Stimulated activated CD8-positive, alpha-beta memory T cell treated with anti-CD3 and anti-CD28 coated beads, Interleukin-7, amount 100 ng/mL, for 1 hour (primary cell): Measurements from ENCODE around the gene TERC.

ENCODE experiments used
- DNase-seq, 2 donors: peaks; one replicate each; pipeline ENCODE4 v3.0.0-alpha.2; 2020; ENCODE audit warnings: low read depth in 2 of 2

Gene TERC

DNA sequence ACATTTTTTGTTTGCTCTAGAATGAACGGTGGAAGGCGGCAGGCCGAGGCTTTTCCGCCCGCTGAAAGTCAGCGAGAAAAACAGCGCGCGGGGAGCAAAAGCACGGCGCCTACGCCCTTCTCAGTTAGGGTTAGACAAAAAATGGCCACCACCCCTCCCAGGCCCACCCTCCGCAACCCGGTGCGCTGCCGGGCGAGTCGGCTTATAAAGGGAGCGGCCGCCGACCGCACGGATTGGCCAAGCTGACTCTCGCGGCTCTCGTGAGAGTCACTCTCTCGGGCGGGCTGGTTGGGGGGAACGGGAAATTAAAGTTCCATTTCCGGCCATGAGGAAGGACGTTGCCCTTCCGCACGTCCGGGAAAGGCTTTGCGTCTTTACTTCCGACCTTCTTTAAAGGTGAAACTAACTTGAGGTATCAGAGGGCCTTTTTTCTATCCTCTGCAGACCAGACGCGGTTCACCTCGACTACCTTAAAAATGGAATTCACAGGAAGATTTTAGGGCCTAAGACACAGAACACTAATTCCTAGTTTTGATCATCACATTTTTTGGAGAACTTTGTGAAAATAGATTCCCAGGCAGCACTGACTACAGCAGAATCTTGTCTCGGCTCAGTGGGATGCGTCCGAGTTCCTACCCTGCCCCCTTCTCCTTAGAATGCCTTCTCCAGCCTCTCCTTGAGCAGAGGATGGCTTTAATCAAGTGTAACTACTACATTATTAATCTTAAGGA lies at the start of gene TERC:
Gene TERC, minus strand, starts transcription at position 179 of the 731 bp plus-strand sequence.
- DNase-seq: peak; percentile 81 to 84

DNA sequence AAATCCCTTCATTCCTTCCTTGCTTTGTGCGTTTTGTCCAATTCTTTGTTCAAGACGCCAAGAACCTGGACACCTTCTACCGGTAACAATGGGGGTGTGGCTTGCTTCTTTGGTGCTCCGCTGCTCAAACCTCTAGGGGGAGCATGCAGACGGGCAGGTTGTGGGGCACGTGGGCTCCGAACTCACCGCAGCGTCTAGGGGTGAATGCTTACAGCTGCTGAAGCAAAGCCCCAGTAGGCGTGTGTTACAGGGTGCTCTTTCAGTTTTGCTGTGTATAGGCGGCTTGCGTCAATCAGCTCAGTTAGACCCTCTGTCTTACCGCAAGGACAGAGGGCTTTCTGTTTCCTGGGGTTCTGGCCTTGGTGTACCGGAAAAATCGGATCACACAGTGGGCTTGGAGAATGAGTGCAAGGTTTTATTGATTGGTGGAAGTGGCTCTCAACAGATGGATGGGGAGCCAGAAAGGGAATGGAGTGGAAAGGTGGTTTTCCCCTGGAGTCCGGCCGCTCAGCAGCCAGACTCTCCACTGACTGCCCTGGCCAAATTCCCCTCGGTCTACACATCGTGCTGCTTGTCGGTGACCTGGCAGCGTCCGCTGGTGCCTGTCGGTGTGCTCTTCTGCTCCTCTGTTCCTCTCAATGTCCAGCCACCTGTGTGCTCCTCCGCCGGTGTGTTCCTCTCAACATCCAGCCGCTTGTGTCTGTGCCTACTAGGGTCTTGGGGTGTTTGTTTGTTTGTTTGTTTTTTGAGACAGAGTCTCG lies 49.1 kb upstream of the TERC start:
- DNase-seq: peak; percentile 28 to 37

DNA sequence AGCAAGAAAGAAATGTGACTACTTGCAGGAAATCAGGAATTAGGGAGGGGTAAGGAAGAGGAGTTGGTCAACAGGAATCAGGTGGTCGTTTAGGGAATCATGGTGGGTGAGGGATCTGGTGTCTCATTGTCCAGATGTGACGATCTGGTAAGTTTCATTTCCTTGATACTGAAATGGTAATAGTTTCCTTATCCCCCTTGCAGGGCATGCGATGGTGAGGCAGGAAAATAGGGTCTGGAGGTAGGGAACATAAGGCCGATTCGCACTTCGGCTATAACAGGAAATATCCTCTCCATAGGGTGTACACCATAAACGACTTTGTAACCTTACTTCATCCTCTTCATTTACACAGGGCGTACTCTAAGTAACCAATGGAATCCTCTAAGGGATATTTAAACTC lies 48.4 kb upstream of the TERC start:
- DNase-seq: no peak

DNA sequence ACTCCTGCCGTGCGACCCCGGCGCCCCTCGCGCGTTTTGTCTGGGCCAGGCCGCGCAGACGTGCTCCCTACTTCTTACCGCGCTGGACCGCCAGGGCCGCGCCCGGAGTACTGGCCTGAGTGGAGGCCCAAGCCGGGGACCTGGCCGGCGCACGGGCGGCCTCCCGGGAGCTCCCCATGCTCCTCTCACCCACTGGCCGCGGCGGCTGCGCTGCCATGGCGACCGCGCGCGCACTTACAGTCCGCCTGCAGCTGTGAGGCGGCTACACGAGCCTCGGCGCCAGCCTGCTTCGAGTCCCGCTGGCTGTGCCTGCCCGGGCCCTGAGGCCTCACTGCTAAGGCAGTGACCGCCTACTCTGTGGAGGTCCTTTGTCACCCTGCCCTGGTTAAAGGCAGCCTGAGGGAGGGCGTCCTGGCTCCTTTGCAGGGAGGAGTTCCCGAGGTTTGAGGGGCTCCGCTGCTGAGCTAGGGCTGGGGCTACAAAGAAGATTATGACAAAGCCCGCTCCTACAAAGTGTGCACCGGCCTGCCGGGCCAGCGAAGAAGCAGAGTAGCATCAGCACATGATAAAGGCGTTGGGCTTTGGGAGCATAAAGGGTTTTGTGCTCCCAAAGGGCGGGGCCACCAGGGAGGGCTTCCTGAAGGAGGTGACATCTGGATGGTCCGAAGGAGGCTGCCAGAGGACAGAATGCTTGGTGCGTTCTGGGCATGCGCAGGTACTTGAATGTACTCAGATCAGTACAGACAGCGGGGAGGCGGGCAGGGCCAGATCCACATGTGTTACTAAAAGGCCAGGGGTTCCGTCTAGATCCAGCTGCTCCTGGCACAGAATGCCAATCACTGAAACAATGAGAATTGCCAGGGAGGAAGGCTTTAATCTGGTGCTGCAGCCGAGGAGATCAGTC lies 47.7 kb upstream of the TERC start, which contains the start of the genes LRRC34 and LRRIQ4:
Gene LRRC34, minus strand, starts transcription at position 573 of the 904 bp plus-strand sequence. Its CDS starts 356 bp downstream, at position 217.
Gene LRRIQ4, plus strand, starts transcription at position 539 of the 904 bp plus-strand sequence. CDS start 9,052 bp downstream, outside the sequence.
- DNase-seq: peak; percentile 19 to 44

DNA sequence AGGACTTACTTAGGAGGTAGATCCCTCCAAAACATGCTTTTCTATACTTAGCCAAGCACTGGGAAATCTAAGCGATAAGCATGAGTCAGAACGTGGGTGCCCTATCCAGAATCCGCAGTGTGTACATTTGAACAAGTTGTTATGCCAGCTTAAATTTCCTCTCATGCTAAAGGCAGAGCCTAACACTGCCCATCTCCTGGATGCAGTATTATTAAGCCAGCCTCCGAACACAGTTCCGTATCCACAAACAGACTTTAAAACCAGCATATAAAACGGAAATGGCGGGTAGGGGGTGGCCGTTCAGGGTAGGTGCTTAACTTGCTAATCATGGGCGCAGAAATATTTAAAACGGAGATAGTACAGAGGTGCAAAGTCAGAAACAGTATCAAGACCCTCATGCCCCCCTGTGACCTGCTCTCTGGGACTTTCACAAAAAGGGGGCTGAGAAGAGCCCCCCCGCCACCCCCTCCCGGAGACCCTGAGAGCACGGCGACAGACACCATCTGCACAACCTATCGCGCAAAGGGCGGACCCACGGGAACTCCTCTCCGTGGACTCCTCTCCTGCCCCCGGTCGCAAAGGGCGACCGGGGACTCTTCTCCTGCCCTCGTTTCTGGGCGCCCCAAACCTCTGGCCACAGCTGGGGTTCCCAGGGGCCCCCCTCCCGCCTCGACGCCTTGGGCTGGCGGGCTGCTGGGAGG lies 46.9 kb upstream of the TERC start:
- DNase-seq: peak in 1 of 2 donors; percentile 2

DNA sequence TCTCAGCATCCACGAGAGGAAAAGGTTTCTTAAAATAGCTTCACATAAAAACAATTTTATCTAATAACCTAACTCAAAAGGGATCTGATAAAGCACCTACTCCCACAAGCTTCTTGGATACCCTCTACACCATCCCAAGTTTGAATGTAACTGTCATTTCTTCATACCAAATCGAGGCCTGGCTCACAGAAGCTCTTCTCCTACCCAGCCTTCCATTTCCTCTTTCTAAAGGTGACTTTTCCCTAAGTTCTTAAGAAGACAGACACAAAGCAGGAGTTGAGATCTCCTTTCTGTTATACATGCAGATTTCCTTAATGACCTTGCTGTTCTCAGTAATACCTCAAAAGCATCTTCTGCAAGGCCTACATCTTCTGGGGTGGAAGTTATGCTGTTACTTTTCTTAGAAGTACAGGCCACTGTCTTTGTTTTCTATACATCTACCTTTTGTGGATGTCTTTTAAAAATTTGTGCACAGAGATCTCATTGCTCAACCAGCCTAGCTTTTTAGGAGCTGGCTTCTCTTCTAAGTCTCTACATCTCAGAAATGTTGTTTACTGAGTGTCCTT lies 44.5 kb upstream of the TERC start:
- no peak for DNase-seq

DNA sequence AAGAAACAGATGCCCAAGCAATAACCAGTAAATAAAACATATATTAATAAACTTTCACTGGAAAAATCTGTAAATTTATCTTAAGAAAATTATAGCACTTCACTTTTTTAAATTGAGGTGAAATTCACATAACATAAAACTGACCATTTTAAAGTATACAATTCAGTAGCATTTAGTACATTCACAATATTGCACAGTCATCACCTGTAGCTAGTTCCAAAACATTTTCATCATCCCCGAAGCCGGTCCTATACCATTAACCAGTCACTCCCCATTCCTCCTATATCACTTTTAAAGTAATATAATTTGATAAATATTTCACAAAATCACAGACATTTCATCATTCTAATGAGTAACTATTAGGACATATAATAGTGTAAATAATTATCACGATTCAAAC lies 39.8 kb upstream of the TERC start:
- no peak for DNase-seq

DNA sequence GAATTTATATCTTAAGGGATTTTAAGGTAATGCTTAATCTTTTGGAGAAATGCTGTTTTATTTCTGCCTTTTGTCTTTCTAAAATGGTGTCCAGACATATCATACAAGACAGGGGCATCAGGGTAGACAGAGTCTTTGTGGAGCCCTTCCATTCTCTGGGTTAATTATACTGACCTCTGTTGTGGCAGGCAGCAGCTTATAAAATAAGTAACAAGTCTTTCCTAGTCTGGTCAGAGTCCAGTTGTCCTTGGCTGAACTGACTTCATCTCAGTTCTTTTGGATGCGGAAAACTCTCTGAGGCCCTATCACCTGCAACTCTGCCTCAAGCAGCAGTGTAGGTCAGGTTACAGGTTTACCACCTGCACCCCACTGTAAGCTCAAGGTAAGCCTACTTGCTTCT lies 27.5 kb upstream of the TERC start:
- no peak for DNase-seq

DNA sequence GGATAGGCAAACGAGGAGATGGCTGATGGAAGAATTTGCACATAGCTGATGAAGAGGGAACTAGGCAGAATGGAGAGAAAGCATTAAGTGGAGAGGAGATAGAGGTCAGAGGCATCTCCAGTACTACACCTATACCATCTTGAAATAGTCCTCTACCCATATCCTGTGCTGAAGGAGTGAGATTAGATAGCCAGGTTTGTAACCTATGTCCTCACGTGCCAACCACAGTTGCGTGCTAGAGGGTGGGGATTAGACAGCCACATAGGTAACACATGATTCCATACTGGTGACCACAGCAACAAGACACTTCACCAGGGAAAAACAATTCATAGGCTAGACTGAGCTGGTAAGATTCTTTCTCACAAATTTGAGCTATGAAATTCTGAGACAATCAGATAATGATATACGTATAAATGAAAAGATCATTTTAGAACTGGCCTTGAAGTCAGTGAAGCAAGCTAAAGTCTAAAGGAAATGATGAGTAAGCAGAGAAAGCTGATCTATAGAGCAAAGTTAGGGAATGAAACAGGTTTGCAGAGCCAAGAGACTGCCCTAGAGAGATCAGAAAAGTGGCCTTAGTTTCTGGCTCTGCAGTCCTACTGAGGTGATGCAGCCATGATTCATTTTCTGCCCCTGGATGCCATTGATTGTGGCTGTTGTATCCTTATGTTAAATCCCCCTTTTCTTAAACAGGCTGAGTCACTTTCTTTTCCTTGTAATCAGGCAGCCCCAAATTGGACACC lies 26.0 kb upstream of the TERC start:
- DNase-seq: no peak

DNA sequence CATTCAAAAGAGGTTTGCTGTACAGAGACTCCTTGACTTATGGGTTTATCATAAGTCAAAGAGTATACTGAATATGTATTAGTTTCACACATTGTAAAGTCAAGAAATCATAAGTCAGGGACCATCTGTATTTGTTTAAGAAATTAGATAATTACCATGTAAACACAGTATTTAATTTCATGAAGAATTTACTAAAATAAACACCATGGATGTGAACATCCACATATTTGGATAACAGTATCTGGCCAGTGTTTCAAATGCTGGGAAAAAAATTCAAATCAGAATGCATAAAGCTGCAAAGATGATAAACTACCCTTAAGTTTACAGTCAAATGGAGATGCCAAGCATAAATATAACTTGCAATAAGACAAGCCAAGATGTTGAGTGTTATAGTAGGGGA lies 25.4 kb upstream of the TERC start:
- no peak for DNase-seq

DNA sequence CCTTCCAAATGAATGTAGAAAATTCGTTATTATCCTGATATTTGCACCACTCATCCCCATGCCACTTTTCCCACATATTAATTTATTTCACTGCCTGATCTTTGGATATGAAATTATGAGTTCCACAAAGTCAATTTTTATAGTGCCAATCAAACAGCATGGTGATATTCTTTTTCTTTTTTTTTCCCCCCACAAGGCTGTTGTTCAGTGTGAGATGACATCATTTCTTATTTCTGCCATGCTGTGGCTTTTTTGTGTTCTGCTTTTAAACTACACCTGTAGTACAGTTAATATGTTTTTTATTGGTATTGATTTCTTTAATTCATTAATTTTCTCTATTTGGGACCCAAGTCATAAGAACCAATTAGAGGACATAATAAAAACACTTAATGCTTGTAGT lies 22.9 kb upstream of the TERC start:
- DNase-seq: no peak

DNA sequence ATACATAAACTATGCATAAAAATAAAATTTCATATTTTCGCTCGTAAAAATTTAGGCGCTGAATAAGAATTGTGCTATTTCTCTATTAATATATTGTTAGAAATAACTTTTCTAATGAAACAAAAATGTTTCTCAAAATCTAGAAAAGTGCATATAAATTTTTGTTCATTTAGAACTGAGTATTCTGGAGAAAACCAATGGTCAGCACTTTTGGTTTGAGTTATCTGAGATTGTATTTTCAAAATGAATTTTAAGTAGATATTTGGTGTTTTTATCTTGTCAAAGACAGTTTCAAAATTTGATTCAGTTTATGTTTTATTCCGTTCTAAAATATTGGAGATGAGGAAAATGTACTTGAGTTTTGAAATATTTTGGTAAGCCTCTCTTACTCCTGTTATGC lies 22.3 kb upstream of the TERC start:
- DNase-seq: no peak

DNA sequence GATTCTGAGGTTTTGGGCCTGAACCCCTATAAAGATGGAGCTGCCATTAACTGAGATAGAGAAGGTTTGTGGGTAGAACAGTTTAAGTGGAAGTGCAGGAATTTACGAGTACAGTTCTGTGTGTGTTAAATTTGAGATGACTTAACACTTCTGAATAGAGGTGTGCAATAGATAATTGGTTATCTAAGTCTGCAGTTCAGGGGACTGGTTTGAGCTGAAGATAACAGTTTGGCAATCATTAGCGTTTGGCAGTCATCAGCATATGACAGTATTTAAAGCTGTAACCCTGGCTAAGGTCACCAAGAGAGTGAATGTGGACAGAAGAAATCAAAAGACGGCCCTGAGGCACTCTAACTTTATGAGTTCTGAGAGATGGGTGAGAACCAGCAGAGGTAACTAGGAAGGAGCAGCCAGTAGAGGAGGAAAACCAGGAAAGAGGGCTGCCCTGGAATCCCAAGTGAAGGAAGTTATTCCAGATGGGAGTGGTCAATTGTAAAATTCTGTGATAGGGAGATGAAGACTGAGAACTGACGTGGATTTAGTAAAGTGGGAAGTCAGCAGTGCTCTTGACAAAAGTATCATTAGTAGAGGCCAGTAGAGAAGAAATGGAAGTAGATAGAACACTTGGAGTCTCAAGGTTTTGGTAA lies 16.5 kb upstream of the TERC start:
- no peak for DNase-seq

DNA sequence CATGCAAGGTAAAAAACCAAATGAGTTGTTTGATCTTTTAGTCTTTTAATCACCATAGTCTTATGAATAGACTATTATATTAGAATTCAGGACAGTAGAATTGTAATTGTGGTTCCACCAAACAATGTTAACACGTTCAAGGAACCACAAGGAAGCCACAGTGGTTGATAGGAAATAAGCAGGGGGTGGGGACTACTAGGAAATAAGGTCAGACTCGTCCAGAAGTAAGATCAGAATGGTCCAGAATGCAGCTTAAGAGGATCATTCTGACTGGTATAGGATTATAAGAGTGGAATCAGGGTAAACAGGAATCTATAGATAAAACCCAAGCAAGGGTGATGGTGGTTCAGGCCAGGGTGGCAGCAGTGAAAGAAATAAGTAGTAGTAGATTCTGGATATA lies 15.9 kb upstream of the TERC start:
- no peak for DNase-seq

DNA sequence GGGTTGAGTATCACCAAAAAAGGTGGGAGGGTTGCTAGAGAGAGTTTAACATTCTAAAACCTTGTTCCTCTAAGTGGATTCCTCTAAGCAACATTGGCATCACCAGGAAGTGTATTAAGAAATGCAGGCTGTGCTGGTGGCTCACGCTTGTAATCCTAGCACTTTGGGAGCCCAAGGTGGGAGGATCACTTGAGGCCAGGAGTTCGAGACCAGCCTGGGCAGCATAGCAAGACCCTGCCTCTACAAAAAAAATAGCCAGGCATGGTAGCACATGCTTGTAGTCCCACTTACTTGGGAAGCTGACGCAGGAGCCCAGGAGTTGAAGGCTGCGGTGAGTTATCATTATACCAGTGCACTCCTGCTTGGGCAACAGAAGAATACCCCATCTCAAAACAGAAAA lies 13.0 kb upstream of the TERC start:
- DNase-seq: no peak

DNA sequence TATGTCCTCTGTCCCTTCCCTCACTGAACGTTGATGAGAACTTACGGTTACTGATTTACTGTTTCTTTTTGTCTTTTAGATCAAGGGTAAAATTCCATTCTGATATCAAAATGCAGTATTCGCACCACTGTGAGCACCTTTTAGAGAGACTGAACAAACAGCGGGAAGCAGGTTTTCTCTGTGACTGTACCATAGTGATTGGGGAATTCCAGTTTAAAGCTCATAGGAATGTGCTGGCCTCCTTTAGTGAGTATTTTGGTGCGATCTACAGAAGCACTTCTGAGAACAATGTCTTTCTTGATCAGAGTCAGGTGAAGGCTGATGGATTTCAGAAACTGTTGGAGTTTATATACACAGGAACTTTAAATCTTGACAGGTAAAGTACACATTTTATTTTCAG lies 9.3 kb upstream of the TERC start:
- no peak for DNase-seq

DNA sequence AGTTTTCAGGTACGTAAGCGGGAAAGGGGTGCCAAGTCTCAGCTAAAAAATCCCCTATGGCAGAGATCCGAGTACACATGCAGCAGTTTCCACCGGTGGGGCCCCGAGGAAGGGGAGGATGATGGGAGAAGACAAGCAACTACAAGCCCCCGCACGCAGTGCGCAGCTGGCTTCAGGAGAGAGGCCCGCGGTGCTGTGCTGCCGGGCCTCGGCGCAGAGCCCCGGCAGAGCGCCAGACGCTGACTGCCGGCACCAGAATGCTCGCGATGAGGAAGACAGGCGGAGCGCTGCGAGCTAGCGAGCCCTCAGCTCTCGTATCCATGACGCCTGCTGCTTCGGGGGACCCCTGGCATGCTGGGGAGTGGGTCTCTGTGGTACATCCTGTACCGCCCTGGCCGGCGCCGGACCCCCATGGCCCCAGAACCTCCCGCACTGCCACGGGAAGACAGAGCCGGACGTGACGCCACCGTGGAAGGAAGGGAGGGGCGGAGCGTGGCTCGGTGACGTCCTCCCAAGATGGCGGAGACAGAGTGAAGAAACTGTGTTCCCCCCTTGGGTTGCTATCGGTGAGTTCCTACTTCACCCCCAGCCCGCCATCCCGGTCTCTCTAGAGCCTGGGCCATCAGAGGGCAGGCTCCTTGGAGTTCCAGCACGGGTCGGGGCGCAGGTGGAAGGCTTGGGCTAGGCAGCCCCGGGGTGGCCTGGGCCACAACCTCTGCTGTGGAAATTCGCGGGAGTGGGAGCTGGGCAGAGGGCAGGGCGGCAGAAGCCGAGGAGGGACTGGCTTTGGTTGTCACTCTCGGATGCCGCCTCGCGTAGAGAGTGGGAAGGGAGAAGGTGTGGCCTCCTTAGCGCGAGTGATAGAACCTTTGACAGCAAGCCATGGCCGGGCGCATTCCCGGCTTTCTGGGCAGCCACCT lies 8.3 kb upstream of the TERC start, which contains the start of gene MYNN:
Gene MYNN, plus strand, starts transcription at position 500 of the 920 bp plus-strand sequence. CDS start 900 bp downstream, outside the sequence.
- DNase-seq: peak; percentile 84 to 87

DNA sequence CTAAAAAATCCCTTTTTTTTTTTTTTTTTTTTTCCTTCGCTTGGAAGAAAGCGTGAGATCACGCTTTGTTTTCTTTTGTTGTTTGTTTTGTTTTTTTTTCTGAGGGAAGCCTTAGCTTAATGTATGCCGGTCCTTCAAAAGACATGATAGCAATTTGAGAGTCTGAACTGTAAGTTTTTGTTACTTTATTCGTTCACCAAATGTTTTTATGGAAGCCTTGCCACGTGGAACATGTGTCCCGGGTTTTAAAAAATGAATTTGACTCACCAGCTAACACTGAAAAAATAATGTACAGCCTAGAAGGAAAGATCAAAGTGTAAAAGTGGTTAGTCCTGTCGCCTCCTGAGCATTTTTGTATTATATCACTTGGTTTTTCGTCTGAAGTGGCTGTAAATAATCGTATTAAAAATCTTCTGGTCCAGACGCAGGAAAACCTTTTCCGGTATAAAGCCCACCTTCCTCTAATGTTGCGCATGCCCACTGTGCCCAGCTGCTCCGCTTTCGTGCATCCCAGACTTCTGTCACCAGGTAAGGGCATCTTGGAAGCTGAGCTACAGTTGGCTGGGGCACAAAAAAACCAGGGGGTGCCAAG lies 7.5 kb upstream of the TERC start:
- peak in 1 of 2 donors; percentile 43 for DNase-seq
